Measurements from ENCODE around the gene B3GAT1. TPM values are rescaled to one million over a fixed set of nuclear protein-coding genes. Genes with fewer than 3 reads are reported as not detected.

The B3GAT1 gene
- polyA plus RNA-seq, 1 donor from 2014 or later, result 28.2 TPM

DNA sequence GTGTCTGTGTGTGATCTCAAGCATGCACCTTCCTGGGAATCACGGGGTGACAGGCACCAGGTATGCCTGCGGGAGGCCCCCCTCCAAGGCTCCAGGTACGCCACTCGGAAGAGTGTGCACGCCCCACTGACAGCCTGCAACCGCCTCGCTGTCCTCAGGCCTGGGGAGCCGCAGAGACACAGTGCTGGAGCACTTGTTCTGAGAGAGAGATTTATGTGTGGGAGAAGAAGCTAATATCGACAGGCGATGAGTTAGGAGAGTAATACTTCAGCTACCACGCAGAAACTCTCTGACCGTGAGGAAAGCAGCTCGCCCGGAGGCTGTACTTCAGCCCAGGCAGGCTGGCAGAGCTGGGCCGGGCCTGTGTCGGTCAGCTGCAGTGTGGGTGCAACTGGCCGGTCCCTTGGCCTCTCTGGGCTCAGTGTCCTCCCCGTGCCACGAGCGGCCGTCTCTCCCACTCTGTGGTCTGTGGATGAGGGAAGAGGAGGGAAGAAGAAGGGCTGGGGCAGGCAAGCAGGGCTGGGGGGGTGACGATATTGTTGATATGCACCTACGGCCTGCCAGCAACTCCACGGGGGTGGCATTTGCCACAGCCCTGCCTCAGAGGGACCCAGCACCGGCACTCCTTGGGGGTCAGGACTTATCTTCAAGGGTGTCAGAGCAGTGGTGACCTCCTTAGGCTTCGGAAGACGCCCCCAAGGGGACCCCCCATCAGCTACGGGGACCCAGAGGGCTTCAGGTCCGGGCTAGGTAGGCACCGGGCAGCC lies 7.3 kb downstream of the B3GAT1 start:
- TF ChIP-seq POLR2AphosphoS5 (IDR thresholded peaks at IDR 0.05) (no peak), TAF1 (IDR thresholded peaks at IDR 0.05; ENCODE audit: low read depth) (no peak)
- TF ChIP-seq, protein P1, sequence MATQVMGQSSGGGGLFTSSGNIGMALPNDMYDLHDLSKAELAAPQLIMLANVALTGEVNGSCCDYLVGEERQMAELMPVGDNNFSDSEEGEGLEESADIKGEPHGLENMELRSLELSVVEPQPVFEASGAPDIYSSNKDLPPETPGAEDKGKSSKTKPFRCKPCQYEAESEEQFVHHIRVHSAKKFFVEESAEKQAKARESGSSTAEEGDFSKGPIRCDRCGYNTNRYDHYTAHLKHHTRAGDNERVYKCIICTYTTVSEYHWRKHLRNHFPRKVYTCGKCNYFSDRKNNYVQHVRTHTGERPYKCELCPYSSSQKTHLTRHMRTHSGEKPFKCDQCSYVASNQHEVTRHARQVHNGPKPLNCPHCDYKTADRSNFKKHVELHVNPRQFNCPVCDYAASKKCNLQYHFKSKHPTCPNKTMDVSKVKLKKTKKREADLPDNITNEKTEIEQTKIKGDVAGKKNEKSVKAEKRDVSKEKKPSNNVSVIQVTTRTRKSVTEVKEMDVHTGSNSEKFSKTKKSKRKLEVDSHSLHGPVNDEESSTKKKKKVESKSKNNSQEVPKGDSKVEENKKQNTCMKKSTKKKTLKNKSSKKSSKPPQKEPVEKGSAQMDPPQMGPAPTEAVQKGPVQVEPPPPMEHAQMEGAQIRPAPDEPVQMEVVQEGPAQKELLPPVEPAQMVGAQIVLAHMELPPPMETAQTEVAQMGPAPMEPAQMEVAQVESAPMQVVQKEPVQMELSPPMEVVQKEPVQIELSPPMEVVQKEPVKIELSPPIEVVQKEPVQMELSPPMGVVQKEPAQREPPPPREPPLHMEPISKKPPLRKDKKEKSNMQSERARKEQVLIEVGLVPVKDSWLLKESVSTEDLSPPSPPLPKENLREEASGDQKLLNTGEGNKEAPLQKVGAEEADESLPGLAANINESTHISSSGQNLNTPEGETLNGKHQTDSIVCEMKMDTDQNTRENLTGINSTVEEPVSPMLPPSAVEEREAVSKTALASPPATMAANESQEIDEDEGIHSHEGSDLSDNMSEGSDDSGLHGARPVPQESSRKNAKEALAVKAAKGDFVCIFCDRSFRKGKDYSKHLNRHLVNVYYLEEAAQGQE (IDR thresholded peaks at IDR 0.05; ENCODE audit: borderline replicate concordance), result no peak
- peaks cover 6% of the 10 kb centered on the region for H3K9me3 ChIP-seq (ENCODE audit: low read length)
- no peaks in the 10 kb centered on the region for H3F3A ChIP-seq (ENCODE audit: insufficient read depth, low read length, poor library complexity, severe bottlenecking)
- no peaks in the 10 kb centered on the region for H3K27me3 ChIP-seq (ENCODE audit: insufficient read depth, low read depth, low read length)
- no peaks in the 10 kb centered on the region for H4K20me1 ChIP-seq (ENCODE audit: insufficient read depth)
- no peaks in the 10 kb centered on the region for H3K9me2 ChIP-seq (ENCODE audit: insufficient read depth, low read length)
- no peaks in the 10 kb centered on the region for H3K36me3 ChIP-seq (ENCODE audit: insufficient read depth, low read length)
- no peak overlapping the region for H3K9ac ChIP-seq (ENCODE audit: low read length)
- H3K27ac ChIP-seq (ENCODE audit: low read length), result no peak overlapping the region
- peaks cover 34% of the 10 kb centered on the region for H3K79me2 ChIP-seq (replicated peaks; ENCODE audit: insufficient read depth, low read length)
- H3K4me2 ChIP-seq (ENCODE audit: low read length), result no peak overlapping the region
- no peak overlapping the region for H2AFZ ChIP-seq (ENCODE audit: low read depth, low read length)
- no peak overlapping the region for H3K4me3 ChIP-seq (ENCODE audit: low read length)

DNA sequence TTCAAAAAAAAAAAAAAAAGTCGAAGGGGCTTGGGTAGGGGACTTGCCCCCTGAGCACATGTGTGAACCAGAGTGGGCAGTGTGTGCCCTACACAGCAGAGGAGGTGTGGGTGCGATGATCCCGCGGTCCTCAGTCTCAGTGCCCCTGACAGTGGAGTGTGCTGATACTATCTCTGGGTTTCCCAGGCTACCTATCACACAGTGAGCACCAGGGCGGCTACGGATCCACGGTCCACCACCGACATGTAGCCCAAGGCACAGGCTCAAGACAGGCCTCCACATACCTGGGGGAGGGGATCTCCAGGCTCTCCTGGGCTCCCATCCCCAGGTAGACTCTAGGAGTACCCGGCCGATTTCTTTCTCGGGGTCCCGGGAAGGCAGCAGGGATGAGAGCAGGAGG lies 9.1 kb downstream of the B3GAT1 start:
- H4K20me1 ChIP-seq (ENCODE audit: insufficient read depth), result no peaks in the 10 kb centered on the region
- no peaks in the 10 kb centered on the region for H3F3A ChIP-seq (ENCODE audit: insufficient read depth, low read length, poor library complexity, severe bottlenecking)
- H3K79me2 ChIP-seq (replicated peaks; ENCODE audit: insufficient read depth, low read length), result peaks cover 40% of the 10 kb centered on the region
- no peak overlapping the region for H3K27ac ChIP-seq (ENCODE audit: low read length)
- H3K9ac ChIP-seq (ENCODE audit: low read length), result no peak overlapping the region
- H2AFZ ChIP-seq (ENCODE audit: low read depth, low read length), result no peak overlapping the region
- H3K4me3 ChIP-seq (ENCODE audit: low read length), result no peak overlapping the region
- no peak overlapping the region for H3K4me2 ChIP-seq (ENCODE audit: low read length)
- no peak for TF ChIP-seq EZH2 (IDR thresholded peaks at IDR 0.05; ENCODE audit: borderline replicate concordance, insufficient read depth, low read length, poor library complexity, severe bottlenecking)
- TF ChIP-seq, protein P2, sequence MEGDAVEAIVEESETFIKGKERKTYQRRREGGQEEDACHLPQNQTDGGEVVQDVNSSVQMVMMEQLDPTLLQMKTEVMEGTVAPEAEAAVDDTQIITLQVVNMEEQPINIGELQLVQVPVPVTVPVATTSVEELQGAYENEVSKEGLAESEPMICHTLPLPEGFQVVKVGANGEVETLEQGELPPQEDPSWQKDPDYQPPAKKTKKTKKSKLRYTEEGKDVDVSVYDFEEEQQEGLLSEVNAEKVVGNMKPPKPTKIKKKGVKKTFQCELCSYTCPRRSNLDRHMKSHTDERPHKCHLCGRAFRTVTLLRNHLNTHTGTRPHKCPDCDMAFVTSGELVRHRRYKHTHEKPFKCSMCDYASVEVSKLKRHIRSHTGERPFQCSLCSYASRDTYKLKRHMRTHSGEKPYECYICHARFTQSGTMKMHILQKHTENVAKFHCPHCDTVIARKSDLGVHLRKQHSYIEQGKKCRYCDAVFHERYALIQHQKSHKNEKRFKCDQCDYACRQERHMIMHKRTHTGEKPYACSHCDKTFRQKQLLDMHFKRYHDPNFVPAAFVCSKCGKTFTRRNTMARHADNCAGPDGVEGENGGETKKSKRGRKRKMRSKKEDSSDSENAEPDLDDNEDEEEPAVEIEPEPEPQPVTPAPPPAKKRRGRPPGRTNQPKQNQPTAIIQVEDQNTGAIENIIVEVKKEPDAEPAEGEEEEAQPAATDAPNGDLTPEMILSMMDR (IDR thresholded peaks at IDR 0.05; ENCODE audit: poor library complexity, severe bottlenecking), result no peak
- TF ChIP-seq TAF1 (IDR thresholded peaks at IDR 0.05; ENCODE audit: low read depth), result no peak
- TF ChIP-seq RAD21 (conservative IDR thresholded peaks at IDR 0.05), result no peak
- H3K9me2 ChIP-seq (ENCODE audit: insufficient read depth, low read length), result no peaks in the 10 kb centered on the region
- H3K27me3 ChIP-seq (ENCODE audit: insufficient read depth, low read depth, low read length), result no peaks in the 10 kb centered on the region
- no peaks in the 10 kb centered on the region for H3K36me3 ChIP-seq (ENCODE audit: insufficient read depth, low read length)
- peaks cover 6% of the 10 kb centered on the region for H3K9me3 ChIP-seq (ENCODE audit: low read length)
